ENCODE data around the gene NAP1L4.
"Not testable (repeated sequence)": the region's sequence is repeated elsewhere in the genome, so short reads cannot be mapped to it uniquely, and the experiment has no call there.

Gene NAP1L4

GRCh38 chr11:2955906-2956476 lies 36.1 kb downstream of the NAP1L4 start:
- DNase-seq, result no peak

- peak; percentile 30 for DNase-seq
These were observed 37.9 kb downstream of the NAP1L4 start for GRCh38 chr11:2954263-2954662.

- no peak for DNase-seq
These were observed 39.8 kb downstream of the NAP1L4 start for GRCh38 chr11:2952290-2952689.

DNA sequence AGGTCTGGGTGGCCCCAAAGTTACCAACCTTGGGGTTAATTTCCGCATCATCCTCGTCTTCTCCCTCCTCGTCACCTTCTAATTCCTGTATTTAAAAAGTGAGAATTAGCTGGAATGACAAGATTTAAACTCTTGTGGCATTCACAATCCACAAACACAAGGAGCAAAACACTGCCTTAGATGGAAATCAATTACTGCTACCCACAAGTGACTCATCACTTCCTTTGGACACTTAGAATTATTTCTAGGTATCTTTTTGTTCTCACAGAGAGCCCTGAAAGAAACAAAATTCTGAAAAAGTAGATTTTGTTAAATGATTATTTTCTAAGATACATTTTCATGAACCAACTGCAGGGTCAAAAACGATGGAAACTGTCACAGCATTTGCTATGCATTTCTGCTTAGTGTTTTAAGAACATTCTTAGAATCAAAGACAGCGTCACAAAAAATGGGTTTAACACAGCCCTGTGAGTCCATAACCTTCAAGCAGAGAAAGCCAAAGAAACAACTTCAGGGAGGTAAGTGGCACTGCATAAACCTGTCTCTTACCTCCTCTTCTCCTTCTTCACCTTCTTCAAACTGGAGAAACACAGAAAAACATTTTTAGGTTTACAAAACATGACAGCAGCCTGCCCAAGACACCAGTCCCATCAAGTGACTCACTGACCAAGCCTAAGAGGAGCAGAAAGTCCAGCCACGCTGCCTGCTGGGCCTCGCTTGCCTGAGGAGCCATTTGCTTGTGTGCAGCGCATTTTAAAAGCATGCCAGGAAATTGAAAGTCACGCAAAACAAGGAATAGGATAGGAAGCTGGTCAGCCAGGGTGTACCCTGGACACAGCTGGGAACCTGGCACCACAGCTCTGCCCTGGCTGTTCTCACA lies 40.7 kb downstream of the NAP1L4 start:
- no peak for DNase-seq

- DNase-seq, result no peak
These were observed 41.3 kb downstream of the NAP1L4 start for GRCh38 chr11:2950825-2951224.

DNA sequence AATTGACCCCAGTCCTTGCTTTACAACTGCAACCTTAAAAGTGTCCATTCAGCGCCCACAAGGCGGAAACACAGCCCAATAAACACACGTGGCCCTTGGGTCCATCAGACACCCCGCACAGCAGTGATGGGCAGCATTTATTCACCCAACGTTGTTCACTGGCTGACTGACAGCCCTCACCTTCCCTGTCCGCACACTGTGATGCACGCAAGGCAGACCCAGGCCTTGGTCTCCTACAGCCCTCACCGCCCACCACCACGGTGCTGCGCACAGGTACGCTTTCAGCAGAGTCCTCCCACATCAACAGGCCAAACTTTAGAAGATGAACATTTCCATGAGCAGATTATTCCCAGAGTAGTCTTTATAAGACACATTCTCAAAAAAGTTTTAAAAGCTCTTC lies 42.2 kb downstream of the NAP1L4 start:
- no peak for DNase-seq

DNA sequence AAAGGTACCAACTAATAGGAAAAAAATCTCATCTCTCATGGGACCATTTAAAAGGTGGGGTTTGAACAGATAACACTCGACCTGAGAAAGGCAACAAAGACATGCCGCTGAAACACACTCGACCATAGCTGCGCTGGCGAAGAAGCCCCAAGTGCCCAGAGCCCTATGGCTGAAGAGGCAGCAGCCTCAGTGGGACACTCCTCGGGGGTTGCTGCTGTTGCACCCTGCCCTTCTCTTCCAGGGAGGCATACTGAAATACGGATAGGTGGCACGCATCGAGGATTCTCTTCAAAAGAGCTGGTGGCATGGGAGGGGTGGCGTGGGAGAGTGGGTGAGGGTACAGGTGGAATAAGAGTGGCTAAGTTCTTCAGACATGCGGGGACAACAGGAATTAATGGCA lies 44.4 kb downstream of the NAP1L4 start:
- no peak for DNase-seq

- DNase-seq, result no peak
These were observed 46.3 kb downstream of the NAP1L4 start for GRCh38 chr11:2945757-2946287.

- no peak for DNase-seq
These were observed 46.9 kb downstream of the NAP1L4 start for GRCh38 chr11:2945031-2945756.

DNA sequence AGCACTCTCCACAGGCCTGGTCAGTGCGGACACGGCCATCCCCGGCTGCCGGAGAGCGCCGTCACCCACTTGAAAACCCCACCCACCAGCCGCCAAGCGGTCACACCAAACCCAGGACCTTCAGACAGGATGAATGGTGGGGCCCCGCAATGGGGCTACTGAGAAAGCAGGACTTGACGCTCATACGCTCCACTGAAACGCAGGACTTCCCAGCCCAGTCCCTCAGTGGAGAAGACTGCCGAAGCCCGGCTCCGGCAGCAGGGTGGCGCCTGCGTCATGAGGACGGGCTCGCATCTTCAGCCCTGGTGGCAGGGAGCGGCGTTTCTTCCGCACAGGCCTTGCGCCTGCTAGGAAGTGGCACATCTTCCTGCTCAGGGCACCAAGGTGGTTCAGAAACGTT lies 47.6 kb downstream of the NAP1L4 start:
- no peak for DNase-seq

DNA sequence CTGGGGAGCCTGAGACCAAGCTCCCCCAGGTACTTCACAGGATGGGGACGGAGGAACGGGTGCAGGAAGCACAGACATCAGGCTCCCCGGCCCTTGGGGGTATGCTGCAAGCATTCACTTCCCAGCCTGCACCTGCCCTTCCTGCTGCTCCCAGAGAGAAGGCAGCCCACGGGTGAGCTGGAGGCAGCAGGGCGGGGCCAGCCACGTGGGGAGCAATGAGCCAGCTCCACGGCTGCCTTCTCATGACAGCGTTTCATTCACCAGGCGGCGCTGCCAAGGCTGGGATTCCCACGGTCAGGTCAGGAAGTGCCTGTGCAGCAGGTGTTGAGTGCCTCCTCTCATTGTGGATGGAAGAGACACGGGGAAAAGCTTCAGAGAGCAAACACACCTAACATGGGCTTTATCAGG lies 48.4 kb downstream of the NAP1L4 start:
- peak; percentile 21 for DNase-seq

DNA sequence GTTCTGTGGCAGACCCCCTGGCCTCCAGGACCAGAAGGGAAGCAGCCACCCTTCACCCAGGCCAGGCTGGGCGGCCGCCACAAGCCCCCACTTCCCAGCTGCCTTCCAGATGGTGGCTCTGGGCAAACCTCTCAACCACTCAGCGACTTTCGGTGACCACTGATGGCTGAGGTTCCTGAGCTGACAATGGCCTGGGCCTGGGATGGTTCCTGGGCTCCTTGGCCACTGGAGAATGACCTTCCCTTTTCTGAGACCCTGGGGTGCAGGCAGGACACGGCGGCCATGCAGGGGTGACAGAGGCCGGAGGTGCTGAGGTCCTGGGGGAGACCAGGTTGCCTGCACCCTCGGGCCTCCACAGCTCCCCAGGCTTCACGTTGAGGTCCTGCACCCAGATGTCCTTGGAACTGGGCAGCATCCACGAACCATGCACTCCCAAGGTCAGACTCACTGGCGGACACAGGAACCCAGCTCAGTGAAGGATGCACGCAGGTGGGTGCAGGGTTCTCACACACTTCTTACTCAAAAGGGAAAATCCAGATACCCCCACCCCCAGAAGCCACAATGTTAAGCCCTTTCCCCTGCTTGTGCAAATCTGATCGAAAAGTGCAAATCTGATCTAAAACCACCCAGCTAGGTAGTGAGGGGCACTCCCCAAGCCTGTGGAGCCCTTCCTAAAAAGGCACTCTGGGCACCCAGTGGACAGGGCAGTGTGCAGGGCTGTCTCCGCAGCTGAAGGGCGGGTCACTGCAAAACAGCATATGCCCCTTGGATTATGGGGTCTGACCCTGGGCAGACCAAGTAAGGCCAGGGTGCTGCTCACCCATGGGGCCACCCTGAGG lies 49.0 kb downstream of the NAP1L4 start:
- no peak for DNase-seq

GRCh38 chr11:2942447-2942846 lies 49.7 kb downstream of the NAP1L4 start:
- DNase-seq, result no peak

DNA sequence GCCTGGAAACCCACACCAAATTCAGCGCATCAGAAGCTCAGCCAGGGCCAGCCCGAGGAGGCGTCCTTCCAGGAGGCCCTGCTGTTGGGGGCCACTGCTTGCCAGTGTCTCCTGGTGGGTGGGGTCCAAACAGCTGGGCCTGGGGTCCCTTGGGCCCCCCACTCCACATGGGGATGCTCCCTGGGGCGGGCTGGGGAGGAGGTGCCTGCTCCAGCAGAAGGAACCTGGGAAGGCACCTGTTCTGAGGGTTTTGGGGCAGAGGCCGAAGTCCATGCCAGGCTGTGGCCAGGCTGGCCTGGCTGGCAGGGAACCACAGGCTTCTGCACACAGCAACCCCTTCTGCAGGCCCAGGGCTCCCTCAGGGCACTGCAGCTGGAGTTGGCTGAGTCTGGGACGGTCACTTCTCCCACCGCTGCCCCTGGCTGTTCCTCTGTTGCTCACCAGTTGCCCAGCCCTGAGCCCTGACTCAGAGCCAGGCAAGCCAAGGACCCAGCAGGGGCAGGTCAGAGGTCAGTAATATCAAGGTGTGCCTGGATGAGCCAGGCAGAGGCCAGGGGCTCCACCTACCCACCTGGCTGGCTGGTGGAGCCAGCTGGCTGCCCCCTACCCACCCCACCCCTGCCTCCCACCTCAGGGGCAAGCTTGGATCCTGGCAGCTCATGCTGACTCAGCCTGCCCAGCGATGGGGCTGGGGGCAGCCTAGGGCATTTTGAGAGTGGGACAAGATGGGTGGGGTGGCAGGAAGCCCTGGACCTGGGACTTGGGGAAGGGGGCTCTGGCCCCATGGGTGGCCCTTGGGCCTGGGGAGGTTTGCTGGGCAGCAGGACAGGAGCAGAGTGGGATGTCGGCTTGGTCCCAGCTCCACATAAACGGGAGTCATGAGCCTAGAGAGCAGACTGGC lies 51.0 kb downstream of the NAP1L4 start:
- no peak for DNase-seq

DNA sequence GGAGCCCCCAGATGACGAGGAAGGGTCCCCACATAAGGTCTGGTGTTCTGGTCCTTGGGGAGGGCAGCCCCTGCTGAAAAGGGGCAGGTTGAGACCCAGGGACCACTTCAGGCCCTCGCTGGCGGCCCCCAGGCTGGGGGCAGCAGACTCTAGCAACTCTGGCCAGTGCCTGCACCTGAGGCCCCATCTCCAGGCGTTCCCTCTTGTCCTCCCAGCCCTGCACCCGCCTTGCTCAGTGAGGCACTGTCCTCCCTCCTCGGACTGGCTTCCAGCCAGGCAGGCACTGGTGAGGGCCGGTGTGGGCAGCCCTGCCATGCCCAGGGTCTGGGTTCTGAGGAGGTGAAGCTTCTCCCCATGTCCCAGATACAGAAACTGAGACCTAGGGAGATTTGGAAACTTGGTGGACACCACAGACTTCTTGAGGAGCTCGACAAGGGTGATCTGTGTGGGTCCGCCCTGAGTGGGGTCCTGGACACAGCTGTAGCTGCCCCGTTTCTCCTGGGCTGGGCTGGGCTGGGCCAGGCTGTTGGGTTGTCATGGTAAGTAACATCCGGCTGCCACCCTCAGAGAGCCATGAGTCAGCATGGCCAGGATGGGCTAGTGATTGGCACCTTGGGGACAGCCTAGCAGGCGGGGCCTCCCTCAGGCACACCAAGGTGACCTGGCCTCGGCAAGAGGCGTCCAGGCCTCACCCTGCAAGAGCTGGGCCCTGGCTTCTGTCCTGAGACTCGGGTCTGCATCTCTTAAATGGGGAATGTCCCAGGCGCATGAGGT lies 51.8 kb downstream of the NAP1L4 start:
- no peak for DNase-seq

DNA sequence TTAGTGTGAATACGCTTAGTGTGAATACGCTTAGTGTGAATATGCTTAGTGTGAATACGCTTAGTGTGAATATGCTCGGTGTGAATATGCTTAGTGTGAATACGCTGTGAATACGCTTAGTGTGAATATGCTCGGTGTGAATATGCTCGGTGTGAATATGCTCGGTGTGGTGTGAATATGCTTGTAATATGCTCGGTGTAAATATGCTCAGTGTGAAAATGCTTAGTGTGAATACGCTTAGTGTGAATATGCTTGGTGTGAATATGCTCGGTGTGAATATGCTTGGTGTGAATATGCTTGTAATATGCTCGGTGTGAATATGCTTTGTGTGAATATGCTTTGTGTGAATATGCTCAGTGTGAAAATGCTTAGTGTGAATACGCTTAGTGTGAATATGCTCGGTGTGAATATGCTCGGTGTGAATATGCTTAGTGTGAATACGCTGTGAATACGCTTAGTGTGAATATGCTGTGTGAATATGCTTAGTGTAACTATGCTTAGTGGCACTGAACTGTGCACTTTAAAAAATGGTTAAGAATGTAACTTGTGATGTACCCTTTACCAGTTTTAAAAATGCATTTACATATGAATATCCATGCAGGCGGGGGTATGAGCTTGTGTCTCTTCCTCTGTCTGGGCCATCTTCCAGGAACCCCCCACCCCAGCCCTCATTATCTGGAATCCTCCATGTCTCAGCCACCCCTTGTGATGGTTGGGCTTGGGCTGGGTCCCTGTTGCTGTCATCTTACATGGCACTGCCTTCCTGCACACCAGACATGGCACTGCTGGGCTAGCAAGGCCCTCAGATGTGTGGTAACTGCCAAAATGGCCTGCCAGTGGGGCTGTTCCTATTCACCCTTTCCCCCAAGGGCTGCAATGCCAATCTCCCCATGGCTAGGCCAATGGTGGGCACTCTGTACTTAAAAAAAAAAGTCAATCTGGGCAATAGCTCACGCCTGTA lies 53.4 kb downstream of the NAP1L4 start:
- not testable (repeated sequence) for DNase-seq

DNA sequence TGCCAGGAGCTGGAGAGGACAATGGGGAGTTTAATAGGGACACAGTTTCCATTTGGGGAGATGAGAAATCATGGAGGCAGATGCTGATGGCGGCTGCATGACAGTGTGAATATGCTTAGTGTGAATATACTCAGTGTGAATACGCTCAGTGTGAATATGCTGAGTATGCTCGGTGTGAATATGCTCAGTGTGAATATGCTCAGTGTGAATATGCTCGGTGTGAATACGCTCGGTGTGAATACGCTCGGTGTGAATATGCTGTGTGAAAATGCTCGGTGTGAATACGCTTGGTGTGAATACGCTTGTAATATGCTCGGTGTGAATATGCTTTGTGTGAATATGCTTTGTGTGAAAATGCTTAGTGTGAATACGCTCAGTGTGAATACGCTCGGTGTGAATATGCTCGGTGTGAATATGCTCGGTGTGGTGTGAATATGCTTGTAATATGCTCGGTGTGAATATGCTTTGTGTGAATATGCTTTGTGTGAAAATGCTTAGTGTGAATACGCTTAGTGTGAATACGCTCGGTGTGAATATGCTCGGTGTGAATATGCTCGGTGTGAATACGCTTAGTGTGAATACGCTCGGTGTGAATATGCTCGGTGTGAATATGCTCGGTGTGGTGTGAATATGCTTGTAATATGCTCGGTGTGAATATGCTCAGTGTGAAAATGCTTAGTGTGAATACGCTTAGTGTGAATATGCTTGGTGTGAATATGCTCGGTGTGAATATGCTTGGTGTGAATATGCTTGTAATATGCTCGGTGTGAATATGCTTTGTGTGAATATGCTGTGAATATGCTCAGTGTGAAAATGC lies 54.3 kb downstream of the NAP1L4 start:
- not testable (repeated sequence) for DNase-seq

DNA sequence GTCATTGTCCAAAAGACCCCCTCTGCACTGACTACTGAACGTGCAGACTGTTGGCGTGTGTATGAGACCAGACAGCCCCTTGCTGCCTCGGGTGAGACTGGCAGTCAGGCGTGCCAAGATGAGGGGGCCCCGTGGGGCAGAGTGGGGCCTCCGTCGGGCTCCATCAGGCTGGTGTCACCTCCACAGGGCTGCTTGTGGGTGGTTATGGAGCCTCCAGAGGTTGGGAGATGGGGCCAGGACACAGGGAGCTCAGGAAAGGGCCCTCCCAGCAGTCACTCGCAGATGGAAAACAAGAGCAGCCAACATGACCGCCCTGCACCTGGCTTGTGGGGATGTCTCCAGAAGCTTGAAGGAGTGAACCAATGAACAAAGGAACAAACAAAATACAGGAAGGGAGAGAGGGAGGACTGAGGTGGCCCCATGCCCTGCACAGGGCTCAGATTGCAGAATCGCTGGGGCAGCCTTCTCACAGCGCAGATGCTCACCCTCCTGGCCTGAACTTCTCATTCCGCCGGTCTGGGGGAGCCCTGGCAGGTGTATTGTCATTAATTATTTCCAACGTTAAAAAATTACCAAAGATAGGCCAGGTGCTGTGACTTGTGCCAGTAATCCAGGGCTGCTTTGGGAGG lies 57.4 kb downstream of the NAP1L4 start:
- no peak for DNase-seq

Data from NCI-H82 (cell line).